Sciatic nerve (tissue), 2 donors: Measurements from ENCODE around the gene ZMYND10. TPM values are rescaled to one million over a fixed set of nuclear protein-coding genes. Genes with fewer than 3 reads are reported as not detected.

Experiments
- ATAC-seq: fragments of 200-7000 bp; cut with Tn5 transposase; one replicate; pipeline ENCODE4 v1.9.1; 2020; ENCODE audit warnings: mild to moderate bottlenecking, moderate library complexity
- DNase-seq: peaks from one replicate; pipeline ENCODE4 v3.0.0-alpha.2; 2020; ENCODE audit warnings: low spot score
- intact Hi-C: fragments of 100-400 bp; cut with DNase I; formaldehyde crosslinking; loops from one replicate; pipeline ENCODE4 v1.14.2; 2022
- total RNA-seq: library from RNA; stranded (reverse); fragmentation: NEBNext Ultra II Directional; extraction: Animal tissue kit (Norgen Biotek cat#: 25700); gene quantifications from one replicate; pipeline ENCODE4 v1.2.1, GENCODE V29; 2021
- donor health status: DM: no; HTN: no; CAD: no.
- donor health status: DM: no; HTN: no; CAD: no.

The ZMYND10 gene
- total RNA-seq, 1 donor from 2014 or later, result 1.9 TPM

DNA sequence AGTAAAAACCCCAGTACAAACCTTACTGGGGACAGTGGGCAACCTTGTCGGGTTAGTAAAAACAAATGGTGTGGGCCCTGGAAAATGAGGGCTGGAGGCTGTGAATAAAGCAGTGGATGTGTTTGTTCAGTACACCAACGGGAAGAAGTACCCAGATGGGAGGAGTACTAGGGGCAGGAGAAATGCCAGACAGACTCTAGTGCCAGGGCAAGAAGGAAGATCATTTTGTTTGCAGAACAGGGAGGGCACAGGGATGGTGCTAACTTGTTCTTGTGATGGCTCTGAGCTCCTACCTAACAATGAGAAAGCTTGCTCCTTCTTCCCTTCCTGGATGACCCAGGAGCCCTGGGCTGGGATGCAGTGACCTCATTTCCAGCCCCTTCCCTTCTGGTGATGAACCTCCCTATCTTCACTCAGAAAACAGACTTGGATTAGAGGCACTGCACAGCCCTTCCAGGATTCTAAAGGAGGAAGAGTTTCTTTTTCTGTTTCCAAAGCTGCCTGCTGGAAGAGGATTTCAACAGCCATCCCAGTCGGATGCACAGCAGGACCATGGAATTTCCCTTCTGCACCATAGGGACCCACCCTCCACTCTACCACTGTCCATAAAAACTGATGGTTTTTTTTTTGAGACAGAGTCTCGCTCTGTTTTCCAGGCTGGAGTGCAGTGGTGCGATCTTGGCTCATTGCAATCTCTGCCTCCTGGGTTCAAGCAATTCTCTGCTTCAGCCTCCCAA, 11.0 kb downstream of the ZMYND10 start:
- ATAC-seq (no peak), DNase-seq (no peak)
- intact Hi-C loops, result no loop called here

- ATAC-seq (peak; percentile 9), DNase-seq (peak; percentile 72)
- intact Hi-C loops, result no loop called here
Observed at GRCh38 chr3:50333744-50334328, 11.7 kb downstream of the ZMYND10 start.

DNA sequence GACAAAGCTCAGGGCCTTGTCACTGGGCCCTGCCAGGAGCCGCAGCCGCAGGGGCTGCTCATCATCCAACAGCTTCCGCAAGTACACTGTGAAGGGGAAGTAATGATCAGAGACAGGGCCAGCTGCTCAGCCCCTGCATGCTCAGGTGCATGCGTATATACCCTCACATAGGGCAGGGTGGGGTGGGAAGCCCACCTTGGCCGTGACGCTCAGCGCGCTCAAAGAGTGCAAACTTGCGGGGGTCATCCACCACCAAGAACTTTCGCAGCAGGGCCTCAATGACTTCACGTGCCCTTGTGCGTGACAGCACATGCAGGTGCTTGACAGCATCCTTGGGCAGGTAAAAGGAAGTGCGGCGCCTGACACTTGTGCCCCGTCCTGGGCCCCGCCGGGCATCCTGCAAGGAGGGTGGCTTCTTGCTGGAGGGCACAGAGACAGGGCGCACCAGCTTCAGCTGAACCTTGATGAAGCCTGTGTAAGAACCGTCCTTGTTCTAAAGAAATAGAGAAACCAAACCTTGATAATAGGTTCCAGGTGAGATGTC, 14.1 kb downstream of the ZMYND10 start:
- DNase-seq, result no peak
- intact Hi-C loops, result no loop called here
- ATAC-seq, result no peak

DNA sequence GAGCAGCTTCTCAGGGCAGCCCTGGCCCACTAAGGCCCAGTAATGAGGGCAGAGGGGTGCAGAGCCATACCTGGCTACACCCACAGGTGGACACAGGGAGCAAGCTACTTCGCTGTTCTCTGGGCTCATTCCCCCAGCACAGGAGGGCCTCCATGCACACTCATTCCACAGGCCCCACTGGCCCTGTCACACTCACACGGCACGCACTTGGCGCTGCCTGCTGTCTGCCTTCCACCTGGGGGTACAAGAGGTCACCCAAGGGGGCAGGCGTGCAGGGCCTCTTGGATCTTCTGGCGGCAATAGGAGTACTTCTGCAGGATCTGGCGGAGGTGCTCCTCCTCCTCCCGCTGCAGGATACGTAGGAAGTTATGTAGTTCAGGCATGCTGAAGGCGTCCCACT, 15.2 kb downstream of the ZMYND10 start:
- ATAC-seq, result no peak
- intact Hi-C loops, result no loop called here
- no peak for DNase-seq

DNA sequence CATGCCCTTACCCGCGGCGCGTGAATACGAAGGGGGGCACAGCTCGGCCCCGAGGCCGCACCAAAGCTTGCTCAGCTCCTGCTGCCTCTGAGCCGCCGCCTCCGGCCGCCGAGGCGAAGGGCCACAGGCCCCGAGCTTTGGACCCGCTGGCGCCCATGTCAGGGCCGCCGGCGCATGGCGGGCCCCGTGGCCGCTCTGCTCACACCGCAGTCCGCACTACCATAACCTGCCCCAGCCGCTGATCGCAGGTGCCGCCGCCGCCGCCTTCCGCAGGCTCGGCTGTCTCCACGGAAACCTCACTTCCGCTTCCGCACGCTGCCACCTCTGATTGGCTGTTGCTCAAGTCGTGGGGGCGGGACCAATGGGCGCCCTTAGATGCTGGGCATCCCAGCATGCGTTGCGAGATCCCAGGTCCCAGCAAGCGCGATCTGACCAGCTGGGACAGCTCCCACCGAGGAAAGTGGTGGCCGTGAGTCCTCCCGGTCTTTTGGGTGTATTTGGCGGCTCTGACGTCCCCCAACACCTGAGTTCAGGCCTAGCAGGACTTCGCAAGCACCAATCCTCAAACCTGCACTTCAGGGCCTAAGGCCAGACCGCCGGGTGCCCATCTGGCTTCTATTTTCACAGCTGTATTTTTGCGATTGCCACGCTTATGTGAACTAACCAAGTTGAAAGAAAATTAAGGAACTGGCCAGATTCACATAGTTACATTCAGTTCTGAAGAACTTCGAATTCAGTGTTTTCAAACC, 17.4 kb downstream of the ZMYND10 start, which contains the start of gene TUSC2:
Gene TUSC2 (minus strand): TSS at position 281 of the 749 bp plus-strand sequence. CDS start 124 bp downstream, at position 157.
- DNase-seq, result peak; percentile 98
- intact Hi-C loops, result no loop called here
- peak; percentile 91 for ATAC-seq

GRCh38 chr3:50327129-50327528, 18.4 kb downstream of the ZMYND10 start:
- no peak for DNase-seq
- no peak for ATAC-seq
- intact Hi-C loops, result no loop called here

- ATAC-seq (no peak), DNase-seq (no peak)
- intact Hi-C loops, result no loop called here
Observed at GRCh38 chr3:50326182-50326541, 19.4 kb downstream of the ZMYND10 start.

- ATAC-seq, result no peak
- intact Hi-C loops, result no loop called here
- no peak for DNase-seq
Observed at GRCh38 chr3:50325497-50326181, 19.9 kb downstream of the ZMYND10 start.

DNA sequence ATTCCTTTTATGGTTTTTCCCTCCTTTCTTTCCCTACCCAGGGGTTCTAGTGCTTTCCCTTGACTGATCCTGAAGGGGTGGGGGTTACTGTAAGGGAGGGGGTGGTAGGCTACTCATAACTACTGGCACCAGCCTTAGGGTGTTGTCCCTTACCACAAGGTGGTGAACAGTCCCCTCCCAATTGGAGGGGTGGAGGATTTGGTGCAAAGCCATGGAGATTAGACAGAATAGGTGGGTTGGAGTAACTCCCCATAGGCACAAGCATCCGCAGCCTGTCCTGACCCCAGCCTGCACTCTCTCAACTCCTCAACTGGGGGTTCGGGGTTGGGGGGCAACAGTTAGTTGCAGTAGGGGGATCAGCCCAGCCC, 20.4 kb downstream of the ZMYND10 start:
- DNase-seq (no peak), ATAC-seq (no peak)
- intact Hi-C loops, result no loop called here

DNA sequence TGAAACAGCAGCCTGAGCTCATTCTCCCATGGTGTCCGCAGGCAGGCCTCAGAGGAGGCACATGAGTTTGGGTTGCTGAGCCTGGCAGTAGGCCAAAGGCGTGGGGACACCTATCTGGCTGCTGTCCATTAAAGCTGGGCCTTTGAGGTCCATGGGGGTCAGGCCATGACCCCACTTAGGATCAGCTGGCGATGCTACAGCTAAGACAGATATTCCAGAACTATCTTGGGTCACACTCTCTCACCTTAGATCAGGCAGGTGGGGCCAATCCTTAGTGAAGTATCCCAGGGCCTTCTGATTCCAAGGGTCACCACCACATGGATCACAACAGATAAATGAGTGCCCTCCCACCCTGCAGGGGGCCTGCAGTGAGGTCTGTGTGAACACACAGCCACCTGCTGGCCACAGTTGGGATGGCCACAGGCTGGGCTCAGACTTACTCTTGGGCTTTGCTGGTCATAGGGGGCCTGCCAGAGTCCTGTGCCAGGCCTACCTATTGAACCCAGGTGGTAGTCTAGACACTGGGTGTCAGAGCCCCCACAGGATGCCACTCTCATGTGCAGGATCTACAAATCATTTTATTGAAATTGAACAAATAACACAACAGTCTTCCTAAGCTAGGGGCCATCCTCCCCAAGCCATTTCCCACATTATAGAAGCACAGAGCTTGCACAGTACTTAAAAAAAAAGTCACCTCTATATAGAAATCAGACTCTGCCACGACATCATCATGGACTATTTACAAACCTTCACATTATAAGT, 21.0 kb downstream of the ZMYND10 start:
- peak; percentile 85 for DNase-seq
- intact Hi-C loops, result no loop called here
- no peak for ATAC-seq

- no peak for ATAC-seq
- intact Hi-C loops, result no loop called here
- DNase-seq, result no peak
Observed at GRCh38 chr3:50323614-50324199, 21.8 kb downstream of the ZMYND10 start.

- DNase-seq, result no peak
- intact Hi-C loops, result no loop called here
- ATAC-seq, result no peak
Observed at GRCh38 chr3:50323092-50323600, 22.4 kb downstream of the ZMYND10 start.

GRCh38 chr3:50322386-50323091, 23.0 kb downstream of the ZMYND10 start, which contains the start of gene HYAL2:
HYAL2 (minus strand) TSS chr3:50322745; CDS start chr3:50320489, 2,256 bp downstream.
- peak; percentile 8 for ATAC-seq
- peak; percentile 81 for DNase-seq
- intact Hi-C loops, result no loop called here

DNA sequence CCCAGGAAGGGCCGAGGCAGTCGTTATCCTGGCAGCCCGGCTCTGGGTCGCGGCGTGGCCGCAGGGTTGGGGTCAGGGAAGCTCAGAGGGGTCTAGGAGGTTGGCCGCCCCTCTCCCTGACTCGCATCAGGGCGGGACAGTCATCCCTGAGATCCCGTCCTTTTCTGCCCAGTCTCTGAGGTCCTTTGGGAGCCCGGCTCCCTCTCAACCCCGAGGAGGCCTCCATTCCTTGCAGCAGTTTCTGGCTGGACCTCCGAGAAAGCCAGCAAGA, 23.5 kb downstream of the ZMYND10 start:
- intact Hi-C loops, result no loop called here
- DNase-seq, result no peak

GRCh38 chr3:50321336-50322114, 24.0 kb downstream of the ZMYND10 start:
- intact Hi-C loops, result no loop called here
- ATAC-seq, result peak; percentile 84
- DNase-seq, result peak; percentile 93

More for the DNA sequence above, 23.5 kb downstream of the ZMYND10 start:
- no peak for ATAC-seq

GRCh38 chr3:50320853-50321335, 24.6 kb downstream of the ZMYND10 start:
- DNase-seq, result peak; percentile 89
- intact Hi-C loops, result no loop called here
- ATAC-seq, result peak; percentile 55
